ENCODE data around the gene COL4A5. TPM values are rescaled to one million over a fixed set of nuclear protein-coding genes. Genes with fewer than 3 reads are reported as not detected.
A peak's percentile ranks its signal among the peaks of the same experiment; 100 is the strongest.

The COL4A5 gene
- total and polyA plus RNA-seq, 10 donors, result 2.1 to 19.6 (median 8.4) TPM

DNA sequence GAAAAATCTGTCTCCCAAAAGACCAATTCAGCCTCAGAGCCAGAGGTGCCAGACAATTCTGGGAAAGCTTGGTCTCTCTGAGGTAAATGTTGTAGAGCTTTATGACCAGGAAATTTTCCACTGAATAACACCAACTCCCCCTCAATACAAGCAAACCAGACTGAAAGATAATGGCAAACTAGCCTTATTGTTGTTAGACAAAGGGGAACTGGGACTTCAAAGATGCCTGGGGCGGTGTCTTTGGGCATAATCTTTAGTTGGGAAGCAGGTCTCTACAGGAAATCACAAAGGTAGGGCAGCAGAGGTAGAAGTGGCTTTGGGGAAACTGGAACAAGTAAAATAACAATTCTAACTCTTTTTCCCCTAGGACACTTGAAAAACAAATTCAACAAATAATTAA is 13.4 kb upstream of the COL4A5 start:
- DNase-seq, result no peak
- TF ChIP-seq POLR2AphosphoS5 (IDR thresholded peaks at IDR 0.05) (no peak), POLR2A (IDR thresholded peaks at IDR 0.05) (no peak)
- TF ChIP-seq, protein P1, sequence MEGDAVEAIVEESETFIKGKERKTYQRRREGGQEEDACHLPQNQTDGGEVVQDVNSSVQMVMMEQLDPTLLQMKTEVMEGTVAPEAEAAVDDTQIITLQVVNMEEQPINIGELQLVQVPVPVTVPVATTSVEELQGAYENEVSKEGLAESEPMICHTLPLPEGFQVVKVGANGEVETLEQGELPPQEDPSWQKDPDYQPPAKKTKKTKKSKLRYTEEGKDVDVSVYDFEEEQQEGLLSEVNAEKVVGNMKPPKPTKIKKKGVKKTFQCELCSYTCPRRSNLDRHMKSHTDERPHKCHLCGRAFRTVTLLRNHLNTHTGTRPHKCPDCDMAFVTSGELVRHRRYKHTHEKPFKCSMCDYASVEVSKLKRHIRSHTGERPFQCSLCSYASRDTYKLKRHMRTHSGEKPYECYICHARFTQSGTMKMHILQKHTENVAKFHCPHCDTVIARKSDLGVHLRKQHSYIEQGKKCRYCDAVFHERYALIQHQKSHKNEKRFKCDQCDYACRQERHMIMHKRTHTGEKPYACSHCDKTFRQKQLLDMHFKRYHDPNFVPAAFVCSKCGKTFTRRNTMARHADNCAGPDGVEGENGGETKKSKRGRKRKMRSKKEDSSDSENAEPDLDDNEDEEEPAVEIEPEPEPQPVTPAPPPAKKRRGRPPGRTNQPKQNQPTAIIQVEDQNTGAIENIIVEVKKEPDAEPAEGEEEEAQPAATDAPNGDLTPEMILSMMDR (IDR thresholded peaks at IDR 0.05 in 8 of 11, conservative IDR thresholded peaks at IDR 0.05 in 3 of 11), result no peak
- Histone ChIP-seq H3K9me3 (no peaks in the 10 kb centered on the region), H3K36me3 (no peaks in the 10 kb centered on the region), H3K4me1 (no peaks in the 10 kb centered on the region), H3K4me3 (no peak overlapping the region), H3K27ac (no peak overlapping the region), H3K27me3 (replicated peaks in 1 of 7) (peaks cover 0 to 7% (median 0%) of the 10 kb centered on the region in 7 donors)
- intact Hi-C loops (cut with DNase I; ENCODE audit: low total_unique reads), result no loop called here
- 31 to 83% (median 78%) methylated on average over 1 of the region's 1 CpG for WGBS, 5 donors

DNA sequence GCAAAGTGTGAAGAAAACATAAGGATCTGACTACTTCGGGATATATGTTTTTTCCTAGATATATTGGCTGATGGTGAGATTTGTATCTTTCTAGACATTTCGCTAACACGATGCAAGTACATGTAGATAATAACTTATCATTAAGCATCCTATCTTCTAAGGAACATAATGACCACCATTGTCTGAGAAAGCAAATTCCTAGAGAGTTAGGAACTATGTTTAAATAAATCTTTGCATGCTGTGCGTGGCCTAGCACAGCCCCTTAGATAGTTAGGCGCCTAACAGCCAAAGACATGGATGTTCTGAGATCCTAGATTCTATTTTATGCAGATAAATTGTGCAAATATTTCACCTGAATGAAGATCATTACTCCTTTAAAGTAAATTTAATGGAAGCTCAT is 4.4 kb upstream of the COL4A5 start:
- WGBS, 5 donors, result 71 to 94% (median 83%) methylated on average over 5 of the region's 5 CpGs
- no peaks in the 10 kb centered on the region for H3K36me3 ChIP-seq
- H3K4me1 ChIP-seq, result no peaks in the 10 kb centered on the region
- H3K4me3 ChIP-seq, result no peak overlapping the region
- no peak overlapping the region for H3K27ac ChIP-seq
- no peaks in the 10 kb centered on the region for H3K9me3 ChIP-seq
- H3K27me3 ChIP-seq (replicated peaks in 1 of 7), result peaks cover 0 to 29% (median 8%) of the 10 kb centered on the region in 7 donors
- no peak for DNase-seq
- TF ChIP-seq, protein P1 (IDR thresholded peaks at IDR 0.05 in 8 of 11, conservative IDR thresholded peaks at IDR 0.05 in 3 of 11), result no peak
- no peak for TF ChIP-seq POLR2A (IDR thresholded peaks at IDR 0.05)
- TF ChIP-seq POLR2AphosphoS5 (IDR thresholded peaks at IDR 0.05), result no peak
- intact Hi-C loops (cut with DNase I; ENCODE audit: low total_unique reads), result no loop called here

DNA sequence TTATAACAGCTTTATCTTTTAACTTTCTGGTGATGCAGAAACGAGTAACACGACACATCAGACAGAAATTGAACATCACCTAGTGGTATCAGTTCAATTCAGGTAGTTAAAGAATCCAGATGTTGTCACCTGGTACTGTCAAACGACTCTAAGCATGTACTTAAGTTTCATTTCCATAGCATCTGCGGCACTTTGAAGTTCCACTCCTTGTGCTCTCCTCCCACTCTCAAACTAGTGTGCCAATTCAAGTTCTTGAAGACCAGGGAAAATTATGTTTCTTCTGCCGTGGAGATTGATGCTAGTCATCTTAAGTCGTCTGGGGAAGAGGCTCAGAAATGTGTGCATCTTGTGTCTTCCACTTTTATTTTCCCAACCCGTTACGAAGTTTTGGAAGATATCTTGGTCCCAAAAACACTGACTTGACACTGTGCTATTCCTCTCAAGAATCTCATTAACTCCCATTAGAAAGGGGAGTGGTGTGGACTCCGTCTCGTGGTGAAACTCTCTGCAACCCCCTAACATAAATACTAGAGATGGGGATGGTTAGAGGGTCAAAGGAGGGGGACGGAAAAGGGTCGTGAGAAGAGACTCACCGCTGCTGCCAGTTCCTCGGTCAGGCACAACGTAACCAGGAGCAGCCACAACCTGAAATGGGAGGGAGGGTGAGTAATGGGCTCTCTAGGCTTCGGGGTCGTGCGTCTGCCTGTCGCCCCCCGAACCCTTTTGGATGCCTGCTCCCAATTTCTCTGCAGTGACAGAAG is 2.1 kb upstream of the COL4A5 start:
- no peak for DNase-seq
- TF ChIP-seq POLR2A (IDR thresholded peaks at IDR 0.05) (no peak), POLR2AphosphoS5 (IDR thresholded peaks at IDR 0.05) (no peak)
- TF ChIP-seq, protein P1 (IDR thresholded peaks at IDR 0.05 in 8 of 11, conservative IDR thresholded peaks at IDR 0.05 in 3 of 11), result no peak
- H3K9me3 ChIP-seq, result no peaks in the 10 kb centered on the region
- H3K4me3 ChIP-seq, result peak overlapping the region in 1 of 8 donors; percentile 6
- WGBS, 5 donors, result 19 to 38% (median 29%) methylated on average over 12 to 20 of the region's 20 CpGs
- no peaks in the 10 kb centered on the region for H3K36me3 ChIP-seq
- H3K27ac ChIP-seq, result no peak overlapping the region
- intact Hi-C loops (cut with DNase I; ENCODE audit: low total_unique reads), result no loop called here
- H3K27me3 ChIP-seq (replicated peaks in 1 of 7), result peaks cover 0 to 34% (median 12%) of the 10 kb centered on the region in 7 donors
- H3K4me1 ChIP-seq, result no peaks in the 10 kb centered on the region

DNA sequence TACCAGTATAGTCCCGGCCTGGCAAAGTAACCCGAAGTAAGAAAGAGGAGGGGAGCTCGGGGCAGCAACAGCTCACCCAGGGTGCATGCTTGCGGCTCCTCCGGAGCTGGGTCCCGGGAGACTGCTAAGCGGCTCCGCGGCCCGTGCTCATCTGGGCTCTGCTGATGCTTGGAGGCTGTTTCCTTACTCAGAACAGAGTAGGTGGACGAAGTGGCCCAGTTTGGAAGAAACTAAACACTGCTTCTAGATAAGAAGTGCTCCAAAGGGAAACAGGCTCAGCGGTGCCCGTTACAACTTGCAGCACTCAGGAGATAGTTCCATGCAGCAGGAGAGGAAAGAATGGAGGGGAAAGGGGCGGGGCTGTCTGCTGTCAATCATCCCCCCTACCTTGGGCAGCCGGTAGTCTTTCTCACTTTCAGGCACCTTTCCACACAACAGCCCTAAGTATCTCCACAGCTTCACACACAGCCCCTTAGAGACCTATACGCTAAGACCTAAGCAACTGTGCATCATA is 1.5 kb upstream of the COL4A5 start, which contains the start of gene COL4A6:
Gene COL4A6, minus strand, starts transcription at position 313 of the 514 bp plus-strand sequence. Its CDS starts 226 bp downstream, at position 87.
- WGBS, 5 donors, result 8 to 27% (median 10%) methylated on average over 13 to 16 of the region's 16 CpGs
- Histone ChIP-seq H3K9me3 (no peaks in the 10 kb centered on the region), H3K4me3 (peak within 1 kb of the TSS in 2 of 8 donors; percentile 41 to 59), H3K27me3 (replicated peaks in 1 of 7) (peaks cover 0 to 34% (median 16%) of the 10 kb centered on the region in 7 donors), H3K4me1 (no peaks in the 10 kb centered on the region), H3K36me3 (no peaks in the 10 kb centered on the region), H3K27ac (no peak within 1 kb of the TSS)
- intact Hi-C loops (cut with DNase I; ENCODE audit: low total_unique reads), result no loop called here
- DNase-seq, result no peak
- no peak for TF ChIP-seq POLR2A (IDR thresholded peaks at IDR 0.05)
- no peak for TF ChIP-seq POLR2AphosphoS5 (IDR thresholded peaks at IDR 0.05)
- TF ChIP-seq, protein P1 (IDR thresholded peaks at IDR 0.05 in 8 of 11, conservative IDR thresholded peaks at IDR 0.05 in 3 of 11), result no peak
